HG02973 (cell line): Measurements from ENCODE around the gene COX7A2L.
"Not testable (repeated sequence)": the region's sequence is repeated elsewhere in the genome, so short reads cannot be mapped to it uniquely, and the experiment has no call there.

Source experiments
- ATAC-seq: cut with Tn5 transposase; IDR thresholded peaks from one replicate; pipeline ENCODE4 v1.9.1; 2021; ENCODE audit warnings: moderate library complexity; ENCODE audit not compliant: unreplicated experiment

Gene COX7A2L

DNA sequence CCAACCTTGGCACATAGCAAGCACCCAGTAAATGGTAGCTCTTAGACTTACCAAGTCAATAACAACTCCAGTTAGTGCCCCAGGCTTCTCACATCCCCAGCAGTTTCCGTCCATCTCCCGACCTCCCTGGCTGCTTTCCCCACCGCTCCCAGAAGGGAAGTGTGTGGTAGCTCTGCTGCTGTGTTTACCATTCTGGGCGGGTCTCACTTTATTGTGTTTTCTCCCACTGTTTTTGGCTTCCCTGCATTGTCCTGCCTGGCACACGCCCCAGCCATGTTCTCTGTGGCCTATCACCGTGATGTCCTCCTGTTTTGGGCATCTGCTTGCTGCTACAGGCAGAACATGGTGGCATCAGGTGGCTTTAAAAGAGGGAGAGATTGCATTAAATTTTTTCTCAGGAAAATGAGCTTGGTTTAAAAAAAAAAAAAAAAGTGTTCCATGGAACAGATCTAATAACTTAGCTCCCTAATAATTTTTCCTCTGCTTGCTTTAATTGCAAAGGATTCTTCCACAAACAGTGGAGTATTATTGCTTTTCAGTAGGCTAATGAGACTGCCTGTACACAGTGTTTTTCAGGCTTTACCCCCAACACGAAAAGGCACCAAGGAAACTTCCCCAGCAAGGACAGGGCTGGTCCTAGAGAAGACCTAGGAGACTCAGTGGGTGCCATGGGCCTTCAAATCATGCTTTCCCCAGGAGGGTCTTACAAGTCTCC is 8.0 kb upstream of the COX7A2L start:
- no peak for ATAC-seq

DNA sequence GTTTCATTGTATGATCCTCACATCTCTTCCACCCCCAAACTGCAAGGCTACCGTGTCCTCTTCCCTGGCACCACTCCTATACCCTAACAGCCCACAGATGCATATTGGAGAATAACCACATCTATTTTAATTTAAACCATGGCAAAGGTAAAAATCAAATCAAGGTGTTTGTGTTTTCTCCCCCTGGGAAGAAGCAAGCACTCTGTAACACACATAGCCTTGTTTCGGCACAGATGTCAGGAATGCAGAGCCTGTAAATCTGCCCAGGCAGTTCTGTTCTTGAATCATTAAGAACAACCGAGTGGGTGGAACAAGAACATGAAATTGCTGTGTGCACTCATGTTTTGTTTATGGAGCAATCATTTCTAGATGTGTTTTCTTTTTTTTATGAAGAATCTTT is 6.8 kb upstream of the COX7A2L start:
- no peak for ATAC-seq

DNA sequence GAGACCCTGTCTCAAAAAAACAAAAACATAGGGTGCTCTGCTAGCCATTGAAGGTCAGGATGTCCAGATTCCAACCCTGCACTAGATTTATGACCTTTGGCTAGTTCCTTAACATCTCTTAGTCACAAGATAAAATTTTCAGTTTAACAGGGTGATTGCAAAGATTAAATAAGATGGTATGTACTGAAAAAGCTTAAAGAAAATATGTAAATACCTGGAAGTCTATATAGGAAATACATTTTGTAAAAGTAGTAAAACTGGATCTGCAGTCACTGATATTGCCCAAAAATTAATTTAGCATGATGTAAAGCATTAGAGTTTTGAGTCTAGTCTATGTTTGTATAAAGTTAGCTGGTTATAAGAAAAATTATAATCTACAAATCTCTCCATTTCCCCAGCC is 5.4 kb upstream of the COX7A2L start:
- no peak for ATAC-seq

DNA sequence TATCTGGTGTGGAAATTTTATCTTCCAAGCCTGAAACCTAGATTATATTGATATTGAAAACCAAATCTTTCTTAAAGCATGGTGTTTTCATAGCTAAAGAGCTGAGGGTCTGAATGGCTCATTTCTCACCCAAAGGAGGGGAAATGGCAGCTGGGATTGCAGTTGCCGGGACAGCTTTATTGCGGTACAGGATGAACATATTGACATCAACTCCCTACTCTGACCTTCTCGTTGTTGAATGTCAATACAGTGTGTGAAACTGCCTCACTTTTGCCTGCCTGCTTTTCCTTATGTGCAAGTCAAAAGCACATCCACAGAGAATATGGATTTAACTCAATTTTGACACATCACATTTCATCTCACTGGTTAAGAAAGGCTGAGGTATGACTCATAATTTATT is 3.6 kb upstream of the COX7A2L start:
- no peak for ATAC-seq

DNA sequence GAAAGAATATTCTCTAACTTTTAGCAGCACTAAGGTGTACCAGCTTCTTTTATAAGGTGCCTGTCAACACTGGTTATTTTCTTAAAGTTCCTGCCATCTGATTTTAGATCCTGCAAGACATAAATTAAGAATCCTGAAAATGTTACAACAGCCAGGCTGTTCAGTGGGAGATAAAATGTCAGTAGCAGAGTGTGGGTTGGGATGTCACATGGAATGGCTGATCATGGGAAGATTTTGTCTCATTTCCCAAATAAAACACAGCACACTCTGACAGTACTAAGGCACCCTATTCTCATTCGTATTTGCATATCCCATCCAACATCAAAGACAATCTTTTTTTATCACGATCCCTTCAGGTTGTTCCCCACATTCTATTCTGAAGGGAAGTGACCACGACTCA is 2.4 kb upstream of the COX7A2L start:
- no peak for ATAC-seq

DNA sequence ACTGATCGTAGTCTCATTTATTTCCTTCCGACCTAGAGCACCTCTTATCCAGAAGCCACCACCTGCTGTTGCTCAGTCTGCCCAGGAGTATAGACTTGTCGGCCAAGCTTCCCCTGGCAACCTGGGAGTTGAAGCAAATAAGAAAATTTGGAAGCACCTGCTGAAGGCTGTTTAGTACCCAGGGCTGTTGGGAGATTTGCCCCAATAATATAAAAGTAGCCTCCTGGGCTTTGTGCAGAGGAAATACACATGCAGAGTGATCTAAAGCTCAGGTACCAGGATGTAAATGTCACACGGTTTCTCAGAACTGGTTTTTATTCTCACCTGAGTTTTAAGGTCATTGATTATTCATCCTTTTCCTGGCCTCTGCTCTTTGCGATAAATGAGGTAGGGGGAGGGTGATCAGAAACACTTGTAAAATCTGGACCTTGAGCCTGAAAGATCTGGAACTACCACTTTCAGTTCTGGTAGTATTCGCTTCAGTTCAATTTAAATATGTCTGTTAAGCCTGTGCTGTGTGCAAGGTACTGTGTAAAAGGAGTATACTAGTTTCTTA is 789 bp upstream of the COX7A2L start:
- no peak for ATAC-seq

DNA sequence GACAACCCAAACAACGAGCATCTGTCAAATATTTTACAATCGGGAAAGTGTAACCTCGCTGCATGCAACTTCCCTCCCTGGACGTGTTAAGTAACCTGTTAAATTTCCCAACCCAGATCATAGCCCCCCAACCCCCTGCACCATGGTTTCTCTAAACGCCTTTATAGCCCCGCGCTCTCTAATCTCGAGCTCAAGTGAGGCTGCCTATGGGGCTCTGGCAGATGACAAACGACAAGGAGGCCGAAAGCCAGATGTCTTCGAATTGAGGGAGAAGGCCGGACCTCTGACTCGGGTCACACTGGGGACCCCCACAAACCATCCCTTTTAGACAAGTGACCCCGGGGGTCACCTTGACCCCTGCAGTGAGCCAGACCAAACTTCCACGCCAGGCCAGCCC is 526 bp downstream of the COX7A2L start:
- ATAC-seq = no peak

DNA sequence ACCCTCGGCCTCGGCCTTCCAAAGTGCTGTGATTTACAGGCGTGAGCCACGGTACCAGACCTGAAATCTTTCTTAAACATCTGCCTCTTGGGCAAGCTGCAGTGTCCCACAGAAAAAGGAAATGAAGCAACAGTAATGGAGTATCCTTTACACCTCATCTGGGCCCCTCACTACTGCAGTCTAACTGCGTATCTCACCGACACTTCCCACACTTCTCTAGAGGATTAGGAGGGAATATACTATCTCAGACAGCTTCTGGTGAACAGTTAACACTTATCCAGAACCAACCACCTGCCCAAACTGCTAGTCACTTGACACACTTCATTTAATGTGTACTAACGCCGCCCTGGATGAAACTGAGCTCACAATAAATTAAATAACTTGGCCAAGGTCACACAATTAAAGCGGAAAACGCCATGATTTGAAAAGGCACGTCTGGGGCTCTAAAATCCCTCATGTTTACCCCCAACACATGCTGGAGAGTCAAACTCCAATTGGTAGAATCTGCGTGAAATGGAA is 993 bp downstream of the COX7A2L start:
- ATAC-seq = no peak

DNA sequence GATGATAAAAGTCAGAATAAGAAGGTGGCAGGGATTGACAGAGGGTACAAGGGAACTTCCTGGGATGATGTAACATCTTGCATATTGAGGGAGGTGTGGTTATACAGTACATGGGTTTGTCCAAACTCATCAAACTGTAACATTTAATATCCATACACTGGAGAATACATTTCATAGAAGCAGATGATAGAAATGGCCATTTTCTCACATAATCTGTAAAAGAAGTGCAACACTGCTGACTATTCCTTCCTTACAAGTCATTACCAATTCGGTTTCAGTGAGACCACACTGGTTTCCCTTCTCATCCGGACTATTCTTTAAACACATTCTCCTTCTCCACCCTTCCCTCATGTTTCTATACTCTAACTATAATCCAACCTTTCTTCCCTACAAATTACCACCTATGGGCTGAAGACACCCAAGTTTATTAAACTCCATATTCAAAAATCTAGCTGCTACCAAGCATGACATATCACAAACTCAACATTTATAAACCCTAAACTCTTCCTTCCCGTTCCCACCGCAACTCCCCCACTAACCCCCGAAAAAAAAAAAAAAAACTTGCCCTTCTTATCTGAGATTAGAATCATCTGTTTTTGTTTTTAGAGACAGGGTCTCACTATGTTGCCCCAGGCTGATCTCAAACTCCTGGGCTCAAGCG is 1.6 kb downstream of the COX7A2L start:
- ATAC-seq = no peak

DNA sequence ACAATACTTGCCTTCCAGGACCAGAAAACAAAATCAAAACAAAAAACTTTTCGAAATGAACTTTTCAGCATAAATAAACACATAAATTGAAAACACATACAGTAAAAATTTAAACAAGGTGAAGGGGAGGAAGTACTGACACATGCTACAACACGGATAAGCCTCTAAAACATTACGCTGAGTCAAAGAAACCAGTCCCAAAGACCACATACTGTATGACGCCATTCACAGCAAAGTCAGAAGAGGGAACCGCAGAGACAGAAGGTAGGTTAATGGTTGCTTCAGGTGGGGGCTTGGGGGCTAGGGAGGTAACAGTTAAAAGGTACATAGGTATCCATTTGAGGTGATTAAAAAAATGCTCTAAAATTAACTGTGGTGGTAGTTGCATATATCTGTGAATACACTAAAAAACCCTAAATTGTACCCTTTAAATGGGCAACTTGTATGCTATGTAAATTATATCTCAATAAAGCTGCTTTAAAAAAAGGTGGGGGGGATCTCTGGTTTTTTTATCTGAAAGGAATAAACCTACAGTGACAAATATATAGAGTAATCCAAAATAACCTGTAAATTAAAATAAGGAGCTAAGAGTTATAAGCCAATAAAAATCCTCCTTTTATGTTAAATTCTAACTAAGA is 7.1 kb downstream of the COX7A2L start:
- ATAC-seq = no peak

DNA sequence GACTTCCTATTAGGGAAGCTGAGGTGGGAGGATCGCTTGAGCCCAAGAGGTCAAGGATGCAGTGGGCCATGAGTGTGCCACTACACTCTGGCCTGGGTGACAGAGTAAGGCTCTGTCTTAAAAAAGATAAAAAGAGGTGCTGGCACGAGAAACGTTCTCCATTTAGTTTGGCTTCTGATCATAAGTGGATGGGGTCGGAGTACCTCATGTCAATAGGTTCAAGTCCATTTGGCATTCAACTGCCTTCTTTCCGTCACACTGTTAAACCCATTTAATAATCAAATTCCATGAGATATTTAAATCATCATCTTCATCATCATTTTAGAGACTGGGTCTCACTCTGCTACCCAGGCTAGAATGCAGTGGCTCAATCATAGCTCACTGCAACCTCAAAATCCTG is 9.2 kb downstream of the COX7A2L start:
- no peak for ATAC-seq

DNA sequence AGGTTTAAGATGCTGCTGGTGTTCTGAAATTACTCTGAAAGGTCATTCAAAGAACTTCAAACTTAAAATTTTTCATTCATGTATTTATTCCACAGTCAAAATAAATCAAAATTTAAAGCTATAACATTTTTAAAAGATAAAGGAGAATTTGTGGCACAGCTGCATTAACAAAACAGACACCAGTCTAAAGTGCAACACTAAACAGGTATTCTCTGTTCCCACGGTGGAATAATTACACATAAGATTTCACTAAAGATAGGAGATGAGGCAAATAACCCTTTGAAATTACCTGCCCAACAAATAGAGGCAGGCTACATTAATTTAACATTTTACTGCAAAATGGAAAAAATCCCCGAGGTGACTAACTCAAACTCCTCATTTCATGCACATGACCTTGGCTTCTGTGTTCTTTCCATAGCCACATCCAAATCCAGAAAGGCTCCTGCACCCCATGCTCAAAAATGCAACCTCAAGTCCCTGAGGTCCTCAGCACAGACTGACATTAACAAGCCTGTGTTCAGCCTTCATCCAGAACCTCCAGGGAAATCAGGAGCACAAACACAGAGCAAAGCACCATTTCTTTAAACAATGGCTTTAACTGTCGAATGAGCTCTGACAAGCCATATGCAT is 10.5 kb downstream of the COX7A2L start:
- ATAC-seq = no peak

DNA sequence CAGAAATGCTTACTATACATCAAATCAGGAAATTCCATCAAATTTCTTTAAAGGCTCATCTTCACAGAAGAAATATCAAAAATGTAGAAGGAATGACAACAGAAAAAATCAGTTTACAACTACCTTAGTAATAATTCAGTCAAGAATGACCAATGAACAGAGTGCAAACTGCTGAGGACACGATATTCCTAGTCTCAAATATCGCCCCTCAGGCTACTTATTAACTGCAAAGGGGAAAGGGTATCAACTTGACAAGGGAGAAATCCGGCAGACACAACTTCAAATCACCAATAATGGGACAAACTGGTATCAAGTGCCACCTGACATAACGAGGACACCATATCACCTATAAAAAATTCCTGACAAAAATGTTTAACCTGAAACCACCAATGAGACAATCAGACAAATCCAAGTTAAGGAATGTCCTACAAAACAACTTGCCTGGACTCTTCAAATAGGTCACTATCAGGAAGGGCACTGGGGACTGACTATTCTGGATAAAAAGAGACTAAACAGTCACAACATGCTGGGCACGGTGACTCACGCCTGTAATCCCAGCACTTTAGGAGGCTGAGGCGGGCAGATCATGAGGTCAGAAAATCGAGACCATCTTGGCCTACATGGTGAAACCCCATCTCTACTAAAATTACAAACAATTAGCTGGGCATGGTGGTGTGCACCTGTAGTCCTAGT is 12.8 kb downstream of the COX7A2L start:
- ATAC-seq = no peak

DNA sequence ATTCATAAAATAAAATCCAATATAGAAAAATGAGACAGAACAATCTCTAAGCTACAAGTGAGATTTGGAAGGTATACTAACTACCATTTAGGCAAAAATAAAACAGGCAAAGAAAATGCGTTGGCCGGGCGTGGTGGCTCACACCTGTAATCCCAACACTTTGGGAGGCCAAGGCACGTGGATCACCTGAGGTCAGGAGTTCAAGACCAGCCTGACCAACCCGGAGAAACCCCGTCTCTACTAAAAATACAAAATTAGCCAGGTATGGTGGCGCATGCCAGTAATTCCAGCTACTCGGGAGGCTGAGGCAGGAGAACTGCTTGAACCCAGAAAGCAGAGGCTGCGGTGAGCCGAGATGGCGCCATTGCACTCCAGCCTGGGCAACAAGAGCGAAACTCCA is 13.5 kb downstream of the COX7A2L start:
- ATAC-seq = not testable (repeated sequence)

DNA sequence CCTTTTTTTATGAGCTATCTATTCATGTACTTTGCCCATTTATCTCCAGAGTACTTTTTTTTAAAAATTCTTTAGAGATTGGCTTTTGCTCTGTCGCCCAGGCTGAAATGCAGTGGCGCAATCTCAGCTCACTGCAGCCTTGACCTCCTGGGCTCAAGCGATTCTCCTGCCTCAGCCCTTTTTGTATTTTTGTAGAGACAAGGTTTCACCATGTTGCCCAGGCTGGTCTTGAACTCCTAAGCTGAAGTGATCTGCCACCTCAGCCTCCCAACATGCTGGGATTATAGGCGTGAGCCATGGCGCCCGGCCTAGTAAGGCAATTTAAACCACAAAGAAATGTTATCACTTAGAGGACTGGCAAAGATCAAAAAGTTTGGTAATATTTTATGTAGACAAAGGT is 14.2 kb downstream of the COX7A2L start:
- ATAC-seq = not testable (repeated sequence)

DNA sequence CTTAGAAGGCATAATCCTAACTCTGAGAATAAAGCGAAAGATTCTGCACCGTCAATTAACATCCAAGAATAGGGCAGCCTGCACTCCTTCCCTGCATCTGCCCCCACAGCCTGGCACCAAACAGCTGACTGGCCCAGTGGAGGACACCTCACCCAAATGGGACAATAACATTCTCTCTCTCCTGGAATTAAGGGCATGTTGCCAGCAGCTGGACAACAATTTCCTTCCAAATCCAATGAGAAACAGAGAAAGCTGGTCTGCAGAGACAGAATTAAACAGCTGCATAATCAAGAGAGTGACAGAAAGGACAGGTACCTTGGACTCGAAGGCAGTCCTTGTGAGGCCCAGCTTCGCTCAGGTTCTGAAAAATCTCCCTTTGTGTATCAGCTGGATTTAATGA is 15.0 kb downstream of the COX7A2L start:
- ATAC-seq = no peak

DNA sequence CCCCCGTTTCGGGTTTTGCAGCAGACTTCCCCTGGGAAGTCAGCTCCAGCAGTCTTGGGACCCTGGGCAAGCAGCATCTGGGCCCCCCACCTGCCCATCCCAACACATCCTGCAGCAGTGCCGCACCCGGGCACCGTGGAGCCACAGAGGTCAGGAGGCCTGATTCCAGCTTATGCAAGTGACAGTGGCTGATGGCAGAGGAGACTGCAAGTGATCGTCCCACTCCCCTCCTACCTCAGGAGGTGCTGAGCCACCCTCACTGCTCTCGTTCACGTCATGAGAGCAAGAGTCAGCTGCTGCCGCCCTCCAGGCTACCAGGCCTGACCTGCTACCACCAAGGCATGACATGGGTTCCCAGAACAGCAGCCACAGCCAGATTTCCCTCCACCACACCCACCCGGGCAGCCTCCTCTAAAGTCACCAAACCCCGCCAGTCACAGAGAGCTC is 18.2 kb downstream of the COX7A2L start:
- ATAC-seq = no peak

DNA sequence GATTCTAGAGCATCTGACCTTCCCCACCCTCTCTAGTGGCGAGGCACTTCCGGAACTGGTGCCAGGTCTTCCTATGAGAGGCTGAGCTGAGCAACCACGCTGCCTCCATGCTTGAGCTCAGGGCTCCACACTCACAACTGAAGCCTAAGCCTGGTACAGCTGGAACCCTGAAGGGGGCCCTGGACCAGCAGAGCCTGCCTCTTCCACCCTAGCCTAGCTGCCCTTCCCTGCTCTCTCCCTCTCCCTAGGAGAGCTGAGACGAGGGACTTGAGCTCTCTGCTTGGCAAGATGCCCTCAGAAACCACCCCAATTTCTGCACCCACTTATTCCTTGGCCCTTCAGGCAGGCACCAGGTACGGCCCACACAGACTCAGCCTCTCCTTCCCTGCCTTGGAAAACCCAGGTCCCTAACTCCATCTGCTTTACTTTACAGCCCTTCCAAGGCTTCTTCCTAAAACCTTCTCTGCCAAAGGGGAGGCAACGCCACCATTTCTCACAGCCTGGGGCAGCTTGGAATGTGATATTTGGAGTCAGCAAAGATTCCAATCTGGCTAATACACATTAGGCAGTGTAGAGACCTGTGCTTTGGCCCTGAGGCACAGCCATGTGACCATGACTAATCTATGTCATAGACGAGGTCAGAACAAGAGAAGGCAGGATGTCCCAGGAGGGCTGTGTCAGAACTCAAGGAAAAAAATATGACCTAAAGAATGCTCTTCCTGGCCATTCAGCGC is 18.8 kb downstream of the COX7A2L start:
- no peak for ATAC-seq

DNA sequence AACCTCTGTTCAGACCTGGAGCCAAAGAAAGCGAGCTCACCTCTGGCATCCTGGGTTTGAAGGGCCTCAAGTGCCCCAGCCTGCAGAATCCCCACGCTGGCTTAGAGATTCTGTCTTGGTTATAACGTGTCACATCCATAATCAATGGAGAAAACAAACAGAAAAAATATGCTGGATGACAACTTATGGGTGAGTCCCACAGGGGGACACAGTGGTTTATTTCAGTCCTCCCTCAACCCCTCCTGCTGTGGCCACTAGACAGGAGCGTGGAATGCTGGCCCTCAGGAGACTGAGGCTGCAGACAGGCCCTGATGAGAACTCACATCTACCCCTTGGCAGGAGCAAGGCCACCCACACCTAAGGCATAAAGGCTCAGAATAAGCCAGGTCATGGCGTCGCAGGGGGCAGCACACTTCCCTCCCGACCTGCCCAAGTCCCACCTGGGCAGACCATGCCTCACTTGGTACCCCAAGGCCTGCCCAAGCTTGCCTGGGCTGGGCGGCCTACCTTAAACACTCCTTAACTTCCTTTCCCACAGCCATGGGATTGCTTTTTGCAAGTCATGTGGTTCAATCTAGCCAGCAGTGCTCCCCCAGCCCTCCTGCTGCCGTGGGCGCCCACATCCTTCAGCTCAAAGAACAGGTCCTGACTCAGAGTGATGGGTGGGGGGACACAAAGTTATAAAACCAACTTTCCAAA is 19.9 kb downstream of the COX7A2L start:
- no peak for ATAC-seq
